HL-60 (cell line): ENCODE results near the gene PAOX.
A peak's percentile ranks its signal among the peaks of the same experiment; 100 is the strongest.

ENCODE experiments used
- DNase-seq, 2 experiments: peaks; one replicate each; pipeline ENCODE4 v3.0.0-alpha.2; 2010 to 2020; ENCODE audit warnings: low read depth in 1 of 2, low spot score in 1 of 2
- H3K27ac ChIP-seq: fragments of 250-450 bp; sonication (Bioruptor Pico); replicated peaks from 2 replicates; pipeline ENCODE4 v1.5.1; 2020; ENCODE audit warnings: mild to moderate bottlenecking, moderate library complexity
- H3K27me3 ChIP-seq: fragments of 250-450 bp; sonication (Bioruptor Pico); 2 replicates; pipeline ENCODE4 v1.5.1; 2021; ENCODE audit warnings: mild to moderate bottlenecking, moderate library complexity; ENCODE audit not compliant: insufficient read depth, poor library complexity, severe bottlenecking
- H3K4me3 ChIP-seq: replicated peaks from 2 replicates; pipeline ENCODE4 v1.5.1; 2011; ENCODE audit warnings: mild to moderate bottlenecking, control low read depth, low read length; ENCODE audit not compliant: insufficient read depth
- GABPA ChIP-seq: IDR thresholded peaks from 2 replicates; pipeline ENCODE4 v1.6.1; 2012; ENCODE audit warnings: low read depth
- POLR2AphosphoS5 ChIP-seq: IDR thresholded peaks from 2 replicates; pipeline ENCODE4 v1.6.1; 2012; ENCODE audit warnings: low read depth
- SPI1 ChIP-seq: IDR thresholded peaks from 2 replicates; pipeline ENCODE4 v1.6.1; 2012; ENCODE audit warnings: low read depth, mild to moderate bottlenecking, borderline replicate concordance
- TF ChIP-seq, protein P1 (sequence below): IDR thresholded peaks from 2 replicates; pipeline ENCODE4 v1.6.1; 2012; ENCODE audit warnings: low read depth; ENCODE audit not compliant: insufficient replicate concordance
- TF ChIP-seq, protein P2 (sequence below): IDR thresholded peaks from one replicate; pipeline ENCODE4 v1.5.1; 2011; ENCODE audit warnings: low read length, control low read depth, inconsistent platforms; ENCODE audit not compliant: insufficient read depth

PAOX gene

DNA sequence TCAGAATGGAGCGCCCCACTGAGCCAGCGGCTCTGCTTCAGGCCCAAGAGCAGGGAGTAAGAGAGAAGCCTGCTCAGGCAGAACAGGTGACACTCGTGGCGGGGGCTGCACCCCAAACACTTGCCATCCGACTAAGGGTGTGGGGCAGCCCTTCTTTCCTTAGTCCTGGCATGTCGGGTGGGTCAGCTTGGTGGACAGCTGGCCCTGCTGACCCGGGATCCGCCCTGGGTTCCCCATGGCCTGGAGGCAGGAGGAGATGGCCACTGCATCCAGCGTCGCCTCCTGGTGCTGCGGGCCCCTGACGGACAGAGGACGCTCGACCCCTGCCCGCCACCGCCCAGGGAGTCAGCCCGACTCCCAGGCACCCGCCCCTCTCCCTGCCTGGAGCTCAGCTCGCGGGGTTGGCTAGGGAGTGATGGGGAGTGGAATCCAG is 1.2 kb upstream of the PAOX start:
- no peak overlapping the region for H3K27ac ChIP-seq
- DNase-seq: no peak
- TF ChIP-seq SPI1: no peak
- no peak for TF ChIP-seq GABPA
- TF ChIP-seq POLR2AphosphoS5: no peak
- TF ChIP-seq, protein P1, sequence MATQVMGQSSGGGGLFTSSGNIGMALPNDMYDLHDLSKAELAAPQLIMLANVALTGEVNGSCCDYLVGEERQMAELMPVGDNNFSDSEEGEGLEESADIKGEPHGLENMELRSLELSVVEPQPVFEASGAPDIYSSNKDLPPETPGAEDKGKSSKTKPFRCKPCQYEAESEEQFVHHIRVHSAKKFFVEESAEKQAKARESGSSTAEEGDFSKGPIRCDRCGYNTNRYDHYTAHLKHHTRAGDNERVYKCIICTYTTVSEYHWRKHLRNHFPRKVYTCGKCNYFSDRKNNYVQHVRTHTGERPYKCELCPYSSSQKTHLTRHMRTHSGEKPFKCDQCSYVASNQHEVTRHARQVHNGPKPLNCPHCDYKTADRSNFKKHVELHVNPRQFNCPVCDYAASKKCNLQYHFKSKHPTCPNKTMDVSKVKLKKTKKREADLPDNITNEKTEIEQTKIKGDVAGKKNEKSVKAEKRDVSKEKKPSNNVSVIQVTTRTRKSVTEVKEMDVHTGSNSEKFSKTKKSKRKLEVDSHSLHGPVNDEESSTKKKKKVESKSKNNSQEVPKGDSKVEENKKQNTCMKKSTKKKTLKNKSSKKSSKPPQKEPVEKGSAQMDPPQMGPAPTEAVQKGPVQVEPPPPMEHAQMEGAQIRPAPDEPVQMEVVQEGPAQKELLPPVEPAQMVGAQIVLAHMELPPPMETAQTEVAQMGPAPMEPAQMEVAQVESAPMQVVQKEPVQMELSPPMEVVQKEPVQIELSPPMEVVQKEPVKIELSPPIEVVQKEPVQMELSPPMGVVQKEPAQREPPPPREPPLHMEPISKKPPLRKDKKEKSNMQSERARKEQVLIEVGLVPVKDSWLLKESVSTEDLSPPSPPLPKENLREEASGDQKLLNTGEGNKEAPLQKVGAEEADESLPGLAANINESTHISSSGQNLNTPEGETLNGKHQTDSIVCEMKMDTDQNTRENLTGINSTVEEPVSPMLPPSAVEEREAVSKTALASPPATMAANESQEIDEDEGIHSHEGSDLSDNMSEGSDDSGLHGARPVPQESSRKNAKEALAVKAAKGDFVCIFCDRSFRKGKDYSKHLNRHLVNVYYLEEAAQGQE: no peak
- TF ChIP-seq, protein P2, sequence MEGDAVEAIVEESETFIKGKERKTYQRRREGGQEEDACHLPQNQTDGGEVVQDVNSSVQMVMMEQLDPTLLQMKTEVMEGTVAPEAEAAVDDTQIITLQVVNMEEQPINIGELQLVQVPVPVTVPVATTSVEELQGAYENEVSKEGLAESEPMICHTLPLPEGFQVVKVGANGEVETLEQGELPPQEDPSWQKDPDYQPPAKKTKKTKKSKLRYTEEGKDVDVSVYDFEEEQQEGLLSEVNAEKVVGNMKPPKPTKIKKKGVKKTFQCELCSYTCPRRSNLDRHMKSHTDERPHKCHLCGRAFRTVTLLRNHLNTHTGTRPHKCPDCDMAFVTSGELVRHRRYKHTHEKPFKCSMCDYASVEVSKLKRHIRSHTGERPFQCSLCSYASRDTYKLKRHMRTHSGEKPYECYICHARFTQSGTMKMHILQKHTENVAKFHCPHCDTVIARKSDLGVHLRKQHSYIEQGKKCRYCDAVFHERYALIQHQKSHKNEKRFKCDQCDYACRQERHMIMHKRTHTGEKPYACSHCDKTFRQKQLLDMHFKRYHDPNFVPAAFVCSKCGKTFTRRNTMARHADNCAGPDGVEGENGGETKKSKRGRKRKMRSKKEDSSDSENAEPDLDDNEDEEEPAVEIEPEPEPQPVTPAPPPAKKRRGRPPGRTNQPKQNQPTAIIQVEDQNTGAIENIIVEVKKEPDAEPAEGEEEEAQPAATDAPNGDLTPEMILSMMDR: no peak
- H3K4me3 ChIP-seq: peak overlapping the region; percentile 72
- peaks cover 4% of the 10 kb centered on the region for H3K27me3 ChIP-seq

DNA sequence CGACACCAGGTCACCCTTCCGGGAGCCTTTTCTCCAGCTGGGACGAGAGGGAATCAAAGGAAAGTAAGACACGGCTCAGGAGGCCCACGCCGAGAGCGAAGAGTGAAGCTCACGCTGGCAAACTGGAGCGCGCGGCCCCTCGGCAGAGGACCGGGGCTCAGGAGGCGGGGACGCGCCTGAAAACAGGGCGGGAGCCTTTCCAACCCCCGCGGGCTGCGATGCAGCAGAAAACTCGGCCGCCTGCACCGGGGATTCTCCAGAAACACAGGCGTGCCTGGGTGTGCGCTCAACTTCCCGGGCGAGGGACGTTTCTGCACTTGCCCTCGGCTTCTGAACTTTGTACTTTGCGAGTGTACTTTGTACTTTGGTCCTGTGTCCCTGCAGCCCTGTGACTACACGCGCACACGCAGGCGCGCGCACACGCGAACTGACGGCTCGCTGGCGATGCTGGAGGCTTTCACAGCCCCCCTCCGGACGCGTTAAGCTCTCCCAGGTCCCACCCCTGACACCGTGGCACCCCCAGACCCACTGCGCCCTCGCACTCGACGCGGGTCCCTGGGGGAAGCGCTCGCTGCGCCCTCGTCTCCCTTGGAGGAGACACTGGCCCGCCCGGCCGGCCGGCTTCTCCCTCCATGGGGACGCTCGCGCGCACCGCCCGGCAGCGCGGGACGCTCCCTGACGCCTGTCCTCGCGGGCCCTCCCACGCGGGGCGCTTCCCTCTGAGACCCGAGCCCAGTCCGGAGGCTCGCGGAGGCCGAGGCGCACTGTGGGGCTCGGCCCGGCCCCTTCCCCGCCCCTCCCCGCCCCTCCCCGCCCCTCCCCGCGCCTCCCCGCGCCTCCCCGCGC is 588 bp upstream of the PAOX start:
- peaks cover 4% of the 10 kb centered on the region for H3K27me3 ChIP-seq
- peak; percentile 45 to 74 for DNase-seq
- peak overlapping the region; percentile 72 for H3K4me3 ChIP-seq
- H3K27ac ChIP-seq: no peak overlapping the region
- no peak for TF ChIP-seq GABPA
- TF ChIP-seq, protein P2: no peak
- TF ChIP-seq, protein P1: no peak
- no peak for TF ChIP-seq SPI1
- no peak for TF ChIP-seq POLR2AphosphoS5

DNA sequence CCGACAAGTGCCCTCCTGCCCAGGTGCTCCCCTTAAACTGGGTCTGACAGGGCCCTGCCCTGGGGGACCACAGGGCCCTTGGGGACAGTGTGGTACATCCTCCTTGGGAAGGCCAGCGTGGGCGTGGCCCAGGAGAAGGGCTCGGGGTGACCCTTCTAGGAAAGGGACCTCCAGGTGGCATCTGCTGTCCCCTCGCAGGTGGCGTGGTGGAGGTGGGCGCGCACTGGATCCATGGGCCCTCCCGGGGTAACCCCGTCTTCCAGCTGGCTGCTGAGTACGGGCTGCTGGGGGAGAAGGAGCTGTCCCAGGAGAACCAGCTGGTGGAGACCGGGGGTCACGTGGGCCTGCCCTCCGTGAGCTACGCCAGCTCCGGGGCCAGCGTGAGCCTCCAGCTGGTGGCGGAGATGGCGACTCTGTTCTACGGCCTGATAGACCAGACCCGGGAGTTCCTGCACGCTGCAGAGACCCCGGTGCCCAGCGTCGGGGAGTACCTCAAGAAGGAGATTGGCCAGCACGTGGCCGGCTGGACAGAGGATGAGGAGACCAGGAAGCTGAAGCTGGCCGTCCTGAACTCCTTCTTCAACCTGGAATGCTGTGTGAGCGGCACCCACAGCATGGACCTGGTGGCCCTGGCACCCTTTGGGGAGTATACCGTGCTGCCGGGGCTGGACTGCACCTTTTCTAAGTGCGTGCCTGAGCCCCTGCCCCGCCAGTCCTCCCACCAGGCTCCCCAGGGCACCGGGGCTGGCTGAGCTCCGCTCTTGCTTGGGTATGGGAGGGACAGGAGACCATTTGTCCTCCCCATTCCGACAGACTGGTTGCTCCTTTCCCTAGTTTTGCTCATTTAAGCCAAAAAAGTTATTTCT is 972 bp downstream of the PAOX start:
- Histone ChIP-seq H3K27ac (no peak overlapping the region), H3K27me3 (peaks cover 4% of the 10 kb centered on the region), H3K4me3 (peak overlapping the region; percentile 43)
- TF ChIP-seq, protein P1: no peak
- TF ChIP-seq GABPA (no peak), SPI1 (no peak), POLR2AphosphoS5 (no peak)
- TF ChIP-seq, protein P2: no peak
- no peak for DNase-seq
